Neural progenitor cell (in vitro differentiated cells): ENCODE data around the gene PRDM5. TPM values are rescaled to one million over a fixed set of nuclear protein-coding genes. Genes with fewer than 3 reads are reported as not detected.

Experiments used
- DNase-seq: peaks from one replicate; pipeline ENCODE4 v3.0.0-alpha.2; 2016; ENCODE audit warnings: low spot score
- H2AFZ ChIP-seq: fragments of 200-600 bp; sonication (generic); replicated peaks from 2 replicates; pipeline ENCODE4 v1.6.1; 2016; ENCODE audit warnings: antibody characterized with exemption
- H3F3A ChIP-seq: fragments of 200-600 bp; sonication (generic); 2 replicates; pipeline ENCODE4 v1.6.1; 2016; ENCODE audit warnings: antibody characterized with exemption, low read depth
- H3K27ac ChIP-seq: fragments of 200-600 bp; sonication (generic); 2 replicates; pipeline ENCODE4 v1.5.1; 2016; ENCODE audit warnings: mild to moderate bottlenecking
- H3K27me3 ChIP-seq: fragments of 200-600 bp; sonication (generic); 2 replicates; pipeline ENCODE4 v1.6.1; 2016; ENCODE audit warnings: mild to moderate bottlenecking, moderate library complexity
- H3K36me3 ChIP-seq: fragments of 200-600 bp; sonication (generic); 2 replicates; pipeline ENCODE4 v1.5.1; 2016
- H3K4me1 ChIP-seq: fragments of 200-600 bp; sonication (generic); 2 replicates; pipeline ENCODE4 v1.6.1; 2016; ENCODE audit warnings: mixed run types
- H3K4me2 ChIP-seq: fragments of 200-600 bp; sonication (generic); 2 replicates; pipeline ENCODE4 v1.6.1; 2016
- H3K4me3 ChIP-seq: fragments of 200-600 bp; sonication (generic); 2 replicates; pipeline ENCODE4 v1.5.1; 2016
- H3K79me2 ChIP-seq: fragments of 200-600 bp; sonication (generic); 2 replicates; pipeline ENCODE4 v1.6.1; 2016; ENCODE audit warnings: low read depth
- H3K9ac ChIP-seq: fragments of 200-600 bp; sonication (generic); 2 replicates; pipeline ENCODE4 v1.6.1; 2016
- H3K9me3 ChIP-seq: fragments of 200-600 bp; sonication (generic); 2 replicates; pipeline ENCODE4 v1.5.1; 2016; ENCODE audit warnings: low read depth
- H4K20me1 ChIP-seq: fragments of 200-600 bp; sonication (generic); 2 replicates; pipeline ENCODE4 v1.6.1; 2016; ENCODE audit warnings: low read depth
- H3K27ac Mint-ChIP-seq: 3 replicates; pipeline ENCODE4 v1.8.0; 2021; ENCODE audit warnings: mixed read lengths
- H3K27me3 Mint-ChIP-seq: 2 replicates; pipeline ENCODE4 v1.8.0; 2022; ENCODE audit warnings: low read depth, mild to moderate bottlenecking, inconsistent platforms, moderate library complexity, mixed read lengths; ENCODE audit not compliant: insufficient read depth
- H3K36me3 Mint-ChIP-seq: 3 replicates; pipeline ENCODE4 v1.8.0; 2021; ENCODE audit warnings: mixed read lengths
- H3K4me1 Mint-ChIP-seq: 3 replicates; pipeline ENCODE4 v1.8.0; 2021; ENCODE audit warnings: mixed read lengths
- H3K4me3 Mint-ChIP-seq: 3 replicates; pipeline ENCODE4 v1.8.0; 2021; ENCODE audit warnings: mild to moderate bottlenecking, moderate library complexity, mixed read lengths
- H3K9me3 Mint-ChIP-seq: 3 replicates; pipeline ENCODE4 v1.8.0; 2020; ENCODE audit warnings: mixed read lengths
- EZH2 ChIP-seq: fragments of 200-600 bp; sonication (generic); IDR thresholded peaks from 2 replicates; pipeline ENCODE4 v1.6.1; 2017; ENCODE audit warnings: antibody characterized with exemption, mild to moderate bottlenecking, moderate library complexity
- EZH2phosphoT487 ChIP-seq: fragments of 200-600 bp; sonication (generic); IDR thresholded peaks from 2 replicates; pipeline ENCODE4 v1.6.1; 2017; ENCODE audit warnings: antibody characterized with exemption
- total RNA-seq: library from RNA; depleted of rRNA; stranded (reverse); fragments of >200 nt; gene quantifications from 2 replicates; pipeline ENCODE4 v1.2.3, GENCODE V29; 2015; ENCODE audit warnings: low replicate concordance
- TF ChIP-seq, protein P1 (sequence below): fragments of 200-600 bp; sonication (generic); IDR thresholded peaks from 2 replicates; pipeline ENCODE4 v1.5.1; 2017; ENCODE audit warnings: antibody characterized with exemption, mild to moderate bottlenecking

PRDM5 gene
- total RNA-seq, 1 donor from 2014 or later: 51.7 TPM

DNA sequence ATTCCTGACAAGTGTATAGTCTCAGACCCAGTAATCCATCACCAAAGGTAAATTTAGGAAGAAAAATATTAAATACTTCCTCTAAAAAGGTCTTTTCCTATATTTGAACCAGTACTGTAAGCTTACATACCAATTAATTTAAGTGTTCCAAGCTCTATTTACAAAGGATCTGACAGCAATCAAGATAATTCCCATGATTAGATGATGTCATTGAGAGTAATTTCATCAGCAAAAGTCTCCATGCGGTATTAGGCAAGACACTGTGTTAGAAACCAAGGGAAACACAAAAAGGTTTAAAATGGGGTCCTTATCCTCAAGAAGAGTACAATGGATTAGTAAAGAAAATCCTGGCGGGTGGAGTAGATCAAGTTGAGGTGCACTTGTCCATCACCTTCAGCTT lies 198.5 kb downstream of the PRDM5 start:
- H3K9ac ChIP-seq: no peak overlapping the region
- no peak overlapping the region for H3K27ac ChIP-seq
- no peaks in the 10 kb centered on the region for H3K36me3 ChIP-seq
- Mint-ChIP-seq H3K4me3 (no peak overlapping the region), H3K36me3 (no peaks in the 10 kb centered on the region), H3K9me3 (no peaks in the 10 kb centered on the region), H3K27me3 (no peaks in the 10 kb centered on the region), H3K27ac (no peak overlapping the region), H3K4me1 (peaks cover 3% of the 10 kb centered on the region)
- H3K4me3 ChIP-seq: no peak overlapping the region
- peaks cover 8% of the 10 kb centered on the region for H3K4me1 ChIP-seq
- TF ChIP-seq EZH2 (no peak), EZH2phosphoT487 (no peak)
- TF ChIP-seq, protein P1, sequence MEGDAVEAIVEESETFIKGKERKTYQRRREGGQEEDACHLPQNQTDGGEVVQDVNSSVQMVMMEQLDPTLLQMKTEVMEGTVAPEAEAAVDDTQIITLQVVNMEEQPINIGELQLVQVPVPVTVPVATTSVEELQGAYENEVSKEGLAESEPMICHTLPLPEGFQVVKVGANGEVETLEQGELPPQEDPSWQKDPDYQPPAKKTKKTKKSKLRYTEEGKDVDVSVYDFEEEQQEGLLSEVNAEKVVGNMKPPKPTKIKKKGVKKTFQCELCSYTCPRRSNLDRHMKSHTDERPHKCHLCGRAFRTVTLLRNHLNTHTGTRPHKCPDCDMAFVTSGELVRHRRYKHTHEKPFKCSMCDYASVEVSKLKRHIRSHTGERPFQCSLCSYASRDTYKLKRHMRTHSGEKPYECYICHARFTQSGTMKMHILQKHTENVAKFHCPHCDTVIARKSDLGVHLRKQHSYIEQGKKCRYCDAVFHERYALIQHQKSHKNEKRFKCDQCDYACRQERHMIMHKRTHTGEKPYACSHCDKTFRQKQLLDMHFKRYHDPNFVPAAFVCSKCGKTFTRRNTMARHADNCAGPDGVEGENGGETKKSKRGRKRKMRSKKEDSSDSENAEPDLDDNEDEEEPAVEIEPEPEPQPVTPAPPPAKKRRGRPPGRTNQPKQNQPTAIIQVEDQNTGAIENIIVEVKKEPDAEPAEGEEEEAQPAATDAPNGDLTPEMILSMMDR: no peak
- no peaks in the 10 kb centered on the region for H3F3A ChIP-seq
- no peaks in the 10 kb centered on the region for H4K20me1 ChIP-seq
- H3K79me2 ChIP-seq: no peaks in the 10 kb centered on the region
- H3K9me3 ChIP-seq: no peaks in the 10 kb centered on the region
- H2AFZ ChIP-seq: no peak overlapping the region
- DNase-seq: no peak
- no peak overlapping the region for H3K4me2 ChIP-seq
- no peaks in the 10 kb centered on the region for H3K27me3 ChIP-seq

DNA sequence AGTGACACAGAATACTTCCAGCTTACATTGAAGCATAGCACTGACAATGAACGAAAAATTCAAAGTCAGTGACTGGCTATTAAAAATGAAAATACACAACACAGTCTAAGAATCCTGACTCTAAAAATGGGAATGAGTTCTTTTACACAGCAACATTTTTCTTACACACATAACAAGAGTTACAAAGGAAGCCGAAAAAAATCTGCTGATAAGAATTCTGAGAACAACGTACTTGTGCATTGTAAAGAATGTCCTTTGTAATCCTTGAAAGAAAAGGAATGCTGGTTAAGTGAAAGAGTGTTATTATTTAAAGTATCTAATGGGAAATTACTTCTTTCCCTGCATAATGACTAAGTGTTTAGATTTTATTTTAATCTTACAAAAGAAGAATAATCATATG lies 199.4 kb downstream of the PRDM5 start:
- Histone ChIP-seq H3K4me3 (no peak overlapping the region), H3K79me2 (no peaks in the 10 kb centered on the region), H3K27me3 (no peaks in the 10 kb centered on the region), H3K4me1 (peaks cover 8% of the 10 kb centered on the region), H3K9ac (no peak overlapping the region), H3K9me3 (no peaks in the 10 kb centered on the region), H3K4me2 (no peak overlapping the region), H4K20me1 (no peaks in the 10 kb centered on the region), H2AFZ (no peak overlapping the region), H3K27ac (no peak overlapping the region), H3K36me3 (no peaks in the 10 kb centered on the region), H3F3A (no peaks in the 10 kb centered on the region)
- TF ChIP-seq, protein P1: no peak
- TF ChIP-seq EZH2 (no peak), EZH2phosphoT487 (no peak)
- H3K9me3 Mint-ChIP-seq: no peaks in the 10 kb centered on the region
- H3K27ac Mint-ChIP-seq: no peak overlapping the region
- H3K4me3 Mint-ChIP-seq: no peak overlapping the region
- no peaks in the 10 kb centered on the region for H3K36me3 Mint-ChIP-seq
- no peaks in the 10 kb centered on the region for H3K27me3 Mint-ChIP-seq
- H3K4me1 Mint-ChIP-seq: peaks cover 3% of the 10 kb centered on the region
- peak; percentile 22 for DNase-seq

DNA sequence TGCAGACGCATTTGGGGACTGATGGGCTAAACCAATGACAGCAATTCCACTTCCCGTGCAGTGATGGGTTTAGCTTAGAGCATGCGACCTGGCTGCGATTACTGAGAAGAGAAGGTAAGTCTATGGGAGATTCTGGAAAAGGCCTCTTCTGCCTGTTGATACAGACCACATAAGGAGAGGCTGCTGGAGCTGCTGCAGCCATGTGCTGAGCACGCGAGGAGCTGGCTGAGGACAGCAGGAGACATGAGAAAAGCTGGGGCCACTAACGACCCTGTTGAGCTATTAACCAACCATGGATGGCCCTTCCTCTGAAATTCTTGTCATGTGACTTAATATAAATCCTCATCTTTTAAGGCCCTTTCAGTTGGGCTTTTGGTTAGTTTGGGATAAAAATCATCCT lies 199.9 kb downstream of the PRDM5 start:
- Histone ChIP-seq H2AFZ (no peak overlapping the region), H3F3A (no peaks in the 10 kb centered on the region), H3K4me3 (no peak overlapping the region), H3K79me2 (no peaks in the 10 kb centered on the region), H3K4me2 (no peak overlapping the region), H3K27ac (no peak overlapping the region), H3K27me3 (no peaks in the 10 kb centered on the region), H3K9ac (no peak overlapping the region), H4K20me1 (no peaks in the 10 kb centered on the region), H3K4me1 (peaks cover 8% of the 10 kb centered on the region), H3K9me3 (no peaks in the 10 kb centered on the region), H3K36me3 (no peaks in the 10 kb centered on the region)
- H3K27me3 Mint-ChIP-seq: no peaks in the 10 kb centered on the region
- no peaks in the 10 kb centered on the region for H3K9me3 Mint-ChIP-seq
- peaks cover 3% of the 10 kb centered on the region for H3K4me1 Mint-ChIP-seq
- no peak overlapping the region for H3K27ac Mint-ChIP-seq
- DNase-seq: no peak
- no peak overlapping the region for H3K4me3 Mint-ChIP-seq
- TF ChIP-seq EZH2 (no peak), EZH2phosphoT487 (no peak)
- TF ChIP-seq, protein P1: no peak
- H3K36me3 Mint-ChIP-seq: no peaks in the 10 kb centered on the region
